GM19193 (cell line): ENCODE data around the gene AASS.

ENCODE experiments used
- POLR2A ChIP-seq: IDR thresholded peaks from 4 replicates; pipeline ENCODE4 v1.6.1; 2011; ENCODE audit not compliant: insufficient read depth, insufficient read length; ENCODE audit errors: extremely low read depth

AASS gene

DNA sequence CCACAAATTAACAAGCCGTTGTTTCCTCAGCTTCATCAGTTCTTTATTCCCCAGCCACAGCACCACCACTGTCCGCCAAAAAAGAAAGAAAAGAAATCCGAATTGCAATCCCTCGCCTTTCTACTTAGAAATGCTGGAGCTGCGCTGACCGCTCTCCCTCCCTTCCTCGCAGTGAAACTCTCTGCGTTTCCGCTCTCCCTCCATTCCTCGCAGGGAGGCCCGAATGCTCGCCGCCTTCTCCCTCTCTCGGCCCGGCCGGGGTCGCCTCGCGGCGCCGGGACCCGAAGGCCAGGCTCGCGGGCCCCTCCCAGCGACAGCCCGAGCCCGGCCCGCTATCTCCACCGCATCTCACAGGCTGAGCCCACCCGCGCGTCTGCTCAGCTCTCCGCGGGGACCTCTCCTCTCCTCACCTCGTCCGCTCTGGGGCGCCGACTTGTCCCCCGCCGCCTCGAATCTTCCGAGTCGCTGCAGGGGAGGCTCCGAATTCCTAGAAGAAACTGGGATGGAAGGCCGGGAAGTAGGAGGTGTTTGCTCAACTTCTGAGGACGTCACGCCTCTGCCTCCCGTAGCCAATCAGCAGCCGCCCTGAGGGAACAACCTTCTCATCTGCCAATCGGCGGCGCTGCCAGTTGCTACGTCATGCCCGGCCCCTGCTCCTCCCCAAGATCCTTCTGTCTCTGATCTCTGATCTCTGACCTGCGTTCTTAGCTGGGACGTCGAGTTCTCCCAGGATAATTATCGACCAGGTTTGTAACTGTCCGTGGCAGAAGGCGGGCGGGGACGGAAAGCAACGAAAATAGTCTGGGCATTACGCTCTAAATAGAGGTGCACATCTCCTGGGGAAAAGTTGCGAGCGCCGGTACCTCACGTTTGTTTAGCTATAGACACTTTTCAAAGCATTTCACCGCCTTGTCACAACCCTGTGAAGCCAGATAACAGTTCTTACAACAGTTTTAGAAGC is at the start of gene AASS:
TSS of gene AASS (minus strand) at position 499 of the 961 bp plus-strand sequence. CDS start 10,523 bp downstream, outside the sequence.
- TF ChIP-seq POLR2A, result no peak

DNA sequence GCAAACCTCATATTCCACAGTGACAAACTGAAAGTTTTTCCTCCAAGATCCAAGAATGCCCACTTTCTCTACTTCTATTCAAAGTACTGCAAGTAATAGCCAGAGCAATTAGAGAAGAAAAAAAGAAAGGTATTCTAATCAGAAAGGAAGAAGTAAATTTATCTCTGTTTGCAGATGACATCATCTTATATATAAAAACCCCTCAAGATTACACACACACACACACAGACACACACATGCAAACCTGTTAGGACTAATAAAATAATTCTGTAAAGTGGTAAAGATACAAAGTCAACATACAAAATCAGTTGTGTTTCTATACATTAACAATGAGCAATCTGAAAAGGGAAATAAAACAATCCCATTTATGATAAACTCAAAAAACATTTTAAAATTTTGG is 44.7 kb upstream of the AASS start:
- TF ChIP-seq POLR2A, result no peak

DNA sequence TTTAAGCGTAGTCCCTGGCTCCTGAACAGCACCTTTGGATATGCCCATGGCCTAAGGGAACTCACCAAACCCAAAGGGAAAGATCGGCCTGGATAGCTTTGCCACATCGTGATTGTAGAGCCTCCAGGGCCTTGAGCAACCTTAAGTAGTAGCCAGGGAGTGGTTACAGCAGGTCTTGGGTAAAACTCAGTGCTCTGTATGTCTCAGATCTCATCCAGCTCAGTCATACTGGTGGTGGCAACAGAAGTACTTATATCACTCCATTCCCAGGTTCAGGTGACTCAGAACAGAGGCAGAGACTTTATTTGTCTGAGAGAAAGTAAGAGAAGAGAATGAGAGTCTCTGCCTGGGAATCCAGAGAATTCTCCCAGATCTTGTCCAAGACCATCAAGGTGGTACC is 39.1 kb upstream of the AASS start:
- no peak for TF ChIP-seq POLR2A

DNA sequence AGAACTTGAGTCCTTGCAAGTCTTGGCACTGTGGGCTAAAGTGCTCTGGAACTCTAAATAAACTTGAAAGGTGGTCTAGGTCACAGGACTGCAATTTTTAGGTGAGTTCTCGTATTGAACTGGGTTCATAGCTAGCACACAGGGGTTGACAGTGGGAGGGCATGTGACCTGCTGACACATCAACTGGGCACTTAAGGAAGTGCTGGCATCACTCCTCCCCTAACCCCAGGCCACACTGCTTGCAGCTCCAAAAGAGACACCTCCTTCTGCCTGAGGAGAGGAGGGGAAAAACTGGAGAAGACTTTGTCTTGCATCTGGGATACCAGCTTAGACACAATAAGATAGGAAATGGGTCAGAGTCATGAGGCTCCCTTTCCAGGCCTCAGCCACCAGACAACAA is 38.0 kb upstream of the AASS start:
- TF ChIP-seq POLR2A, result no peak

DNA sequence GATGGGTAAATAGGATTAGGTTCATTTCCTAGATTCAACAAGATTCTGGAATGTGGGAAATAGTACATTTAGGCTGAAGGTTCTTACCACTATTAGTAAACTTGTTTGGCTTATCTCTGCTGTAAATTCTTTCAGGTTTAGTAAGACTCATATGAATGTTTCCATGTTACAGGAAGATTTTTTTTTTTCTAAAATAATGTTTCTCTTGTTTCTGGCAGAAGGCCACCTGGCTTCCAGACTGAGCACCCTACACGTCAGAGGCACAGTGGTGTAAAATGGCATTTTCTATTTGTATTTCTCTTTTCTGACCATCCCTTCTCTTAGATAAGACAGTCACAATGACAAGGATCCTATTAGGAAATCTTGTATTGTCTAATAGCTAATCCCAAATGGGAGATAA is 22.7 kb upstream of the AASS start:
- TF ChIP-seq POLR2A, result no peak

DNA sequence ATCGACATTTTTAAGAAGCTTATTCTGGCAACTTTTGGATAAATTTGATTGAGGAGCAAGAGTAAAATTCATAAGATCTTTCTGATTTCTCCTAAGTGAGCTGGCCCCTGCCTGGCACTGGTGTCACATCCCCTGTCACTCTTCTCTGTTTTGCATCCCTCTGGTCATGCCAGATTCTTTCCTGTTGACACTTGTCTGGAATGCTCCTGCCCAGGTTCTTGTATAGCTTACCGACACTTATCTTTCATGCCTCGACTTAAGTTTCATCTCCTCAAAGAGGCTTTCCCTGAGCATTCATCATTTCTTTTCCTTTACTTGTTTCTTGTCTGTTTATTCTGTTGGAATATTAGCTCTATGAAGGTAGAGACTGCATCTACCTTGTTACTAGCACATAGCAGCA is 22.2 kb upstream of the AASS start:
- no peak for TF ChIP-seq POLR2A

DNA sequence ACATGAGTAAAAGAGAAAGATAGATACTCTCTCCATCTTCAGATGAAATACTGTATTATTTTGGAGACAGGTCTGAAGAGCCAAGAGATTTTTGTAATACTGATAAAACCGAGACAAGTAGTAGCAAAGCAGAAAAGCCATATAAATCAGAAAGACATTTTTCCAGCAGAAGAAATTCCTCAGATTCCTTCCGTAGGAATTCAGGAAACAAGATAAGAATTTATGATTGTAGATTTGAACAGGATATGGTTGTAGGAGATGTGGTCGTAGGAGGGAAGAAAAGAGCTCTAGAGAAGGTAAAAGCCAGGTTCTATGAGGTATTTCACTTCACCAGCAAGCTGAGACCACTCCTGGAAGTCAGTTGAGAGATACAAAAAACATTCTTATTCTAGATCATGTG is 17.6 kb upstream of the AASS start:
- TF ChIP-seq POLR2A, result no peak

DNA sequence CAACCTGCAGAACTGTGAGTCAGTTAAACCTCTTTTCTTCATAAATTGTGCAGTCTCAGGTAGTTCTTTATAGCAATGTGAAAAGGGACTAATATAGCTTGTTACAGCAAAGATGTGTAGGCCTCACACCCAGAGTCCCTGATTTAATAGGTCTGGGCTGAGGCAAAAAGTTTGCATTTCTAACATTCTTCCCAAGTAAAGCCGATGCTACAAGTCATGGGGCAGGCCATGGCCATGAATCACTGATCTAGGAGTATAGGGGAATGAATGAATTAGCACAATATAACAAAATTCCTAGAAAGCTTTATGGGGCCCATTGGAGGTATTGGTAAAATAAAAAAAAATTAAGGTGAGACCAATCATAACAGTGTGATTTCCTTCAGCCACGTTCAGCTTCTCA is 11.5 kb upstream of the AASS start:
- no peak for TF ChIP-seq POLR2A

DNA sequence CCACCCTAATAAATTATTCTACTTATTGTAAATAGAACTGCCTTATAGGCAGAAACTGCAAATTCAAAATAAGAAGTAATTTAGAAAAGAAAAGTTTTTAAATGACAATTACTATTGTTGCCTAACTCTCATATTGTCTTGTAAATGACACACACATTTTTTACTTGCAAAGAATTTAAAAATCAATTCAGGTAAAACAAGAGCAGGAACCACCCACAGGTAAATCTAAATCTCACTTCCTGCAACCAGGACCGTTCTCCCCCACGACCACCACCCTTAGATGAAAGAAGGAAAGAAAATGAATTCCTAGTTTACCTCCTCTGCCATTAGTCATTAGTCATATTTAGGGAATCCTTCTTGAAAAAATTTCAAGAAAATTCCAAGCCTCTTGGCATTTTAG is 4.8 kb upstream of the AASS start:
- no peak for TF ChIP-seq POLR2A

DNA sequence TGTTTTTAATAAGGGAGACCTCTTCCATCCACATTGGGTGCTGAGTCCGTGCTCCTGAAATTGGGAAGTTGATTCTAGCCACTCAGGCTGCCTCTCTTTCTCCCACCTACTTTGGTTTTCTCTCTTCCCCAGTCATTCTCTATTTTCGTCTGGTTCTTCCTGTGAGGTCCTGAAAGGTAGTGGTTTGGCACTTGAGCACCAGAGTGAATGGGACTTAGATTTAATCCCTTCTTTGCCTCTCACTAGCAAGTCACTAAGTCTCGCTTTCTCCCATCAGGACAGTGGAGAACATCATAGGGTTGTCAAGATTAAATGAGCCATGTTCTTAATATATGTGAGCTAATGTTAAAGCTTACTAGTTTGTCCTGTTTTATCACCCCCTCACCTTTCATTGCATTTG is 4.0 kb upstream of the AASS start:
- TF ChIP-seq POLR2A, result no peak

DNA sequence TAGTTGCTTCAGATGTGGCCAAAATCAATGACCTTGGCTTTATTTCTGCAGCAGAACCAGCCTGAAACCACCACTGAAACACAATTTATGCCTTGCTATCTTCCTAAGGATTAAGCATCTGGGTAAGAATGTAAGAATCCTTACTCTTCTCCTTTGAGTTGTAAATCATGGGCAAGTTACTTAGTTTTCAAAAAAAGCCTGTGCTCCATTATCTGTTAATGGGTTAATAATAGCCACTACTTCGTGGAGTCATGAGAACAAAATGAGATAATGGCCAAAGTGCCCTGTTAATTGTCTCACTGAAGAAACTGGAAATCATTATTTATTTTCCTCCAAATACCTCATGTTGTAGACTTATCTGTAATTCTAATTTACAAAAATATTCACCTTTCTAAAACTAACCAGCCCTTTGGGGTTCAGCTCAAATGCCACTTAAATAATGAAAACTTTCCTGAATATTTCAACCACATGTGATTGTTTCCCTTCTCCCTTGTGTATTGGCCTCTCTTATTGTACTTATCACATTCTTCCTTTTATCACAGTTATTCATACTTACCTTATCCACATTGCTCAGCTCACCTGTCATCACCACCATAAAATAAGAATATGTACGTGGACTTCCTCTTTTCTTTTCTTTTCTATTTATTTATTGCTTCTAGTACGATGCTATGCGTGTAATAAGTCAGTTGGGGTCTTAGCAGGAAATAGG is 2.0 kb upstream of the AASS start:
- no peak for TF ChIP-seq POLR2A

DNA sequence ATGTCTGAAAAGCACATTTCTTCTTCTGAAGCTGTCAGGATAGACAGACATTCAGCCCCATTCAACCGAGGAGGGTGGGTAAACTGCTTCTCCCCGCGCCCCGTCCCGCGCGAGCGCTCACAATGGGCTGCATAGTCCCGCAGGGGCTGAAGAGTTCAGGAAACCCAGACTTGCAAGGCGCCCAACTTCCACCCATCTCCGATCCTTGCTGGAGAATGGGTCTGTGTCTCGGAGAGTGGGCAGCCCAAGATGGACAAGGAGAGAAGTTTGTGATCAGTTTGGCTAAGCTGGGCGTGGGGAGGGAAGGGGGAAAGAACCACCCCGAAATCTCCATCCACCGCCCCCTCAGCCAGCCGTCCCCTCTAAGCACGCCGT is 686 bp downstream of the AASS start:
- TF ChIP-seq POLR2A, result no peak

DNA sequence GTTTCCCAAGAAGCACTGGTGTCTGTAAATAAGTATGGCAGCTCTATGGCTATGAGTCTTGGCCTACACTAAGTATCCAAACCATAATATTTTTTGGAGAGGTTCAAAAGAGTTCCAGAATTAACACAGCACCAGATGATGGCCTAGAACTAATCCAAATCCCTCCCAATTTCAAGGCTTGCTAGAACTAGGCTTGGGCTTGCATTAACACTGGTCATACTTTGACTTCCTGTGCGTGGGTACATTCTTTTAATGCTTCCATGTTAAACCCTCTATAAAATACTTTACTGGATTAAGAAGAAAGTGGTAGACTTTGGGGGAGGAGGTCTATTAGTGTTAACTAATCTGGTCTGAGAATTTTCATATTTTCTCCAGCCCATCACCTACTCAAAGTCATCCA is 3.1 kb downstream of the AASS start:
- TF ChIP-seq POLR2A, result no peak

DNA sequence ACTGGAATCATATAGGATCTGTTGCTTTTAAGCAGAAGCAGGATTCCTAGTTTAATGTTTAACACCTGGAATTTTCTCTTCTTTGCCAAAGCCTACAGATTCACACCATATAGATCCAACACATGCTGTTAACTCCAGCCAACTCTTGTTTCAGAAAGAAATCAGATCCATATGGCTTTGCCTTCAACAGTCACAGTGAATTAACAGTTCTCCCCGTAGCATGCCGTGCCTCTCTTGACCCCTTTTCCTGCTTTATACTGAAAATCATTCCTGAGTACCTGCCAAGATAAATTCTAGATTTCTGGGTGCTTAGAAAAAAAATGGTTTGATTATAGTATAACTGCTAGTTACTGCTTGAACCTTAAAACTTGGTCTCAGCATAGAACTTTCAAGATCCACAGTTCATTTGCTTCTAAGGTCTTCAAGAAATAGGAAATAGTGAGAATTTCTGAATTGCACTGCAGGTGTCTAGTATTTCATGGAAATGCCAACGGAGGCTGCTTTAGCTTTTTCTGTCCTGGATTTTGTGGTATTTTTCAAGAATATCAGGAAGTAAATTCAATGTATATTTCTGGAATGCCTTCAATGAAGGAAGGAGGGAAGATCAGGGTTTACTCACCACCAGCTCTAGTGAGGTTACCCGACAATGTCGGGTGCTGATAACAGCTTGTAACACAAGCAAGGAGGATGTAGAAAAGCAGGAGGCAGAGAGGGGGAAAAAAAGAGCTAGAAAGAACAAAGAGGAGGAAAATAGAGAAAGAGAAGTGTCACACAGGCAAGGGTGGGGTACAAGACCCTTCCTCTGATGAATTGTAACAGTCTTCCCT is 6.6 kb downstream of the AASS start:
- no peak for TF ChIP-seq POLR2A

DNA sequence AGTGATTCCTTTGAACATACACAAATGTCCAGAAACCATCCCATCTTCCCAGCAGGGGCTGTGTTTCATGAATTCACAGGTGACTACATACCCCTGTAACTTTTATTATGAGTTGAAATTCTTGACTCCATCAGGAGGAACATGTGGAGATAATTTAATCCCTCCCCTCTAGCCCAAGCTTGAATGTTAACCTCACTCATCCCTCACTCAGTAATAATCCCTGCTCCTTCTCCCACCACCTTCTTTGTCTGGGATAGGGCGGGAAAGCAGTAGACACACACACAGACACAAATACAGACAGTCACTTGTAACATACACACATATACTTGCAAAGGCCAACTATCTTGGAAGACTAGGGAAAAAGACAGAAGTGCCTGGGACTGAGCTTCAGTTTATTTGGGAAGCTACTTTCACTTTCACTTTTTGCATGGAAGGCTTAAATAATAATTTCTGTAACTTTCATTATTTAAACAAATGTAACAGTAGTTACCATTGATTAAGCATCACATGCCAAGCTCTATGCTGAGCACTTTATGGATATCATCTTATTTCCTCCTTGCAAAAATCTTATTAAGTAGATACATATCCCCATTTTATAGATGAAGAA is 7.3 kb downstream of the AASS start:
- TF ChIP-seq POLR2A, result no peak
